Vagina (tissue), 2 donors: ENCODE results near the gene HOXC5. TPM values are rescaled to one million over a fixed set of nuclear protein-coding genes. Genes with fewer than 3 reads are reported as not detected.

Experiments
- DNase-seq, 2 donors: peaks; one replicate each; pipeline ENCODE4 v3.0.0-alpha.2; 2017; ENCODE audit errors: extremely low spot score in 2 of 2
- H3K27ac ChIP-seq: fragments of 200-600 bp; sonication (generic); one replicate; pipeline ENCODE4 v1.5.1; 2019
- H3K27me3 ChIP-seq: fragments of 200-600 bp; sonication (generic); one replicate; pipeline ENCODE4 v1.5.1; 2019
- H3K36me3 ChIP-seq, 2 donors: fragments of 200-600 bp; sonication (generic); one replicate each; pipeline ENCODE4 v1.5.1; 2017 to 2019
- H3K4me1 ChIP-seq: fragments of 200-600 bp; sonication (generic); one replicate; pipeline ENCODE4 v1.5.1; 2019
- H3K4me3 ChIP-seq, 2 donors: fragments of 200-600 bp; sonication (generic); 1 replicate in 1 of 2; 2 replicates in 1 of 2; pipeline ENCODE4 v1.5.1; 2016 to 2019
- H3K9me3 ChIP-seq: fragments of 200-600 bp; sonication (generic); one replicate; pipeline ENCODE4 v1.5.1; 2019
- POLR2A ChIP-seq, 2 donors: fragments of 450-650 bp; IDR thresholded peaks; one replicate each; pipeline ENCODE4 v1.6.1; 2017; ENCODE audit warnings: antibody characterized with exemption in 2 of 2, mild to moderate bottlenecking in 2 of 2, moderate library complexity in 2 of 2
- POLR2AphosphoS5 ChIP-seq, 2 donors: sonication (generic); formaldehyde crosslinking; IDR thresholded peaks; one replicate each; pipeline ENCODE4 v1.9.0; 2017; ENCODE audit warnings: antibody characterized with exemption in 2 of 2, mild to moderate bottlenecking in 2 of 2, low read depth in 1 of 2; ENCODE audit not compliant: insufficient read depth in 1 of 2
- intact Hi-C: fragments of 100-400 bp; cut with DNase I; formaldehyde crosslinking; loops from one replicate; pipeline ENCODE4 v1.15.1; 2023
- total RNA-seq: library from RNA; depleted of rRNA; stranded (reverse); fragments of >200 nt; gene quantifications from one replicate; pipeline ENCODE4 v1.2.3, GENCODE V29; 2016
- TF ChIP-seq, protein P1 (sequence below), 3 experiments: fragments of 450-650 bp in 2 of 3; fragments of 200-600 bp in 1 of 3; sonication (generic) in 1 of 3; IDR thresholded peaks; one replicate each; pipeline ENCODE4 v1.5.1; 2017 to 2019; ENCODE audit warnings: antibody characterized with exemption in 3 of 3, mild to moderate bottlenecking in 2 of 3, moderate library complexity in 2 of 3

The HOXC5 gene
- total RNA-seq, 1 donor from 2014 or later = not detected

DNA sequence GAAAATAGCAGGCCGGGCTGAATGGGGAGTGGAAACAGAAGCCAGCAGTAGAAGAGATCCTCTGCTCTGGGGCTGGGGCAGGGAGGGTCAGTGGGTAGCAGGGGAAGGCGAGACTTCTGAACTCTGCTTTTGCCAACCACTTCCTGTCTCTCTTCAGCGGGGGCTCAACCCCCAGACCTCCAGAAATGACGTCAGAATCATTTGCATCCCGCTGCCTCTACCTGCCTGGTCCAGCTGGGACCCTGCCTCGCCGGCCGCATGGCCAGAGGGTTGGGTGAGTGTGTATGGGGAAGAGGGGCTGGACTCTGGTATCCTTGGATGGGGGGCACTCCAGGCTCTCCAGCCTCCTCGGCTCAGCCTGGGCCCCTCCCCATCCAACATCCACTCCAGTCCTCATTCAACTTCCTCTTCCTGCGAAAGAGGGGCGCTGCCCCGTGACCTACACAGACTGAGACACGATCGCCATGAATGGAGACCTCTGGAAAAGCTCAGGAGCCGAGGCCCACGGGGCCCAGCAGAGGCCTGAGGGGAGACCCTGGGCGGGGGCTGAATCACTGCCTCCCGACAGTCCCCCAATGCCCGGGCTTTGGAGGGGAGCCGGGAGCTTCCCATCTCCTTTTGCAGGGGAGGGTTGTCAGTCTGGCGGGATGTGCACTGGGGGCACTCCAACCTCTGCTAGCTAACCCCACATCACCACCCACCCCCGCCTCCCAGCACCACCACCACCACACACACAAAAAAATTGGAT, 20.3 kb downstream of the HOXC5 start:
- Histone ChIP-seq H3K4me3 (peak overlapping the region; percentile 29 to 33), H3K9me3 (no peaks in the 10 kb centered on the region), H3K27ac (no peak overlapping the region), H3K27me3 (peaks cover 36% of the 10 kb centered on the region), H3K4me1 (peaks cover 34% of the 10 kb centered on the region), H3K36me3 (no peaks in the 10 kb centered on the region)
- intact Hi-C loops = no loop called here
- TF ChIP-seq, protein P1, sequence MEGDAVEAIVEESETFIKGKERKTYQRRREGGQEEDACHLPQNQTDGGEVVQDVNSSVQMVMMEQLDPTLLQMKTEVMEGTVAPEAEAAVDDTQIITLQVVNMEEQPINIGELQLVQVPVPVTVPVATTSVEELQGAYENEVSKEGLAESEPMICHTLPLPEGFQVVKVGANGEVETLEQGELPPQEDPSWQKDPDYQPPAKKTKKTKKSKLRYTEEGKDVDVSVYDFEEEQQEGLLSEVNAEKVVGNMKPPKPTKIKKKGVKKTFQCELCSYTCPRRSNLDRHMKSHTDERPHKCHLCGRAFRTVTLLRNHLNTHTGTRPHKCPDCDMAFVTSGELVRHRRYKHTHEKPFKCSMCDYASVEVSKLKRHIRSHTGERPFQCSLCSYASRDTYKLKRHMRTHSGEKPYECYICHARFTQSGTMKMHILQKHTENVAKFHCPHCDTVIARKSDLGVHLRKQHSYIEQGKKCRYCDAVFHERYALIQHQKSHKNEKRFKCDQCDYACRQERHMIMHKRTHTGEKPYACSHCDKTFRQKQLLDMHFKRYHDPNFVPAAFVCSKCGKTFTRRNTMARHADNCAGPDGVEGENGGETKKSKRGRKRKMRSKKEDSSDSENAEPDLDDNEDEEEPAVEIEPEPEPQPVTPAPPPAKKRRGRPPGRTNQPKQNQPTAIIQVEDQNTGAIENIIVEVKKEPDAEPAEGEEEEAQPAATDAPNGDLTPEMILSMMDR (IDR thresholded peaks at IDR 0.05) = no peak
- TF ChIP-seq POLR2AphosphoS5 (IDR thresholded peaks at IDR 0.05; ENCODE audit: insufficient read depth in 1 of 2, low read depth in 1 of 2) = no peak
- no peak for DNase-seq

DNA sequence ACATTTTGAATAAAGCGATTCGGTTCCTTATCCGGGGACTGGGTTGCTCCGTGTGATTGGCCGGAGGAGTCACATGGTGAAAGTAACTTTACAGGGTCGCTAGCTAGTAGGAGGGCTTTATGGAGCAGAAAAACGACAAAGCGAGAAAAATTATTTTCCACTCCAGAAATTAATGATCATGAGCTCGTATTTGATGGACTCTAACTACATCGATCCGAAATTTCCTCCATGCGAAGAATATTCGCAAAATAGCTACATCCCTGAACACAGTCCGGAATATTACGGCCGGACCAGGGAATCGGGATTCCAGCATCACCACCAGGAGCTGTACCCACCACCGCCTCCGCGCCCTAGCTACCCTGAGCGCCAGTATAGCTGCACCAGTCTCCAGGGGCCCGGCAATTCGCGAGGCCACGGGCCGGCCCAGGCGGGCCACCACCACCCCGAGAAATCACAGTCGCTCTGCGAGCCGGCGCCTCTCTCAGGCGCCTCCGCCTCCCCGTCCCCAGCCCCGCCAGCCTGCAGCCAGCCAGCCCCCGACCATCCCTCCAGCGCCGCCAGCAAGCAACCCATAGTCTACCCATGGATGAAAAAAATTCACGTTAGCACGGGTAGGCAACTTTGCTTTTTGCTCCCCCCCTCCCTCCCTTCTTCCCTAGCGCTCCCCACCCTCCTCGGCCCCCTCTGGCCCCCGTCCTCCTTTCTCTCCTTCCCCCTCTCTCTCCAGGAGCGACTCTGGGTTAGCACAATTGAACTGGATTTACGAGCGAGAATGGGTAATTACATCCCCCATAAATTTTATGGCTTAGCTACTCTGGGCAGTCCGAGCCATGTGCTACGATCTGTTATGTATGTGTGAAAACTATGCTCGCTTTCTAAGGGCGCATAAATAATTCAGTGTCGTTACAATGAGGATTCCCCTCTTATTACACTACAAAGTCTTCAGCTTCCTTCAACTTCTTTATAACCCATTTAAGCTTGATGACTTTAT, 21.2 kb downstream of the HOXC5 start, which contains the start of gene HOXC4:
HOXC4 (plus strand) TSS at position 85 of the 991 bp plus-strand sequence; CDS start at position 173, 88 bp downstream.
- H3K9me3 ChIP-seq = no peaks in the 10 kb centered on the region
- no peak within 1 kb of the TSS for H3K27ac ChIP-seq
- no peaks in the 10 kb centered on the region for H3K36me3 ChIP-seq
- DNase-seq = no peak
- peak within 1 kb of the TSS; percentile 29 to 33 for H3K4me3 ChIP-seq
- TF ChIP-seq POLR2A (IDR thresholded peaks at IDR 0.05) = no peak
- no peak for TF ChIP-seq POLR2AphosphoS5 (IDR thresholded peaks at IDR 0.05; ENCODE audit: insufficient read depth in 1 of 2, low read depth in 1 of 2)
- TF ChIP-seq, protein P1 (IDR thresholded peaks at IDR 0.05) = no peak
- peaks cover 34% of the 10 kb centered on the region for H3K4me1 ChIP-seq
- intact Hi-C loops = no loop called here
- peaks cover 36% of the 10 kb centered on the region for H3K27me3 ChIP-seq

DNA sequence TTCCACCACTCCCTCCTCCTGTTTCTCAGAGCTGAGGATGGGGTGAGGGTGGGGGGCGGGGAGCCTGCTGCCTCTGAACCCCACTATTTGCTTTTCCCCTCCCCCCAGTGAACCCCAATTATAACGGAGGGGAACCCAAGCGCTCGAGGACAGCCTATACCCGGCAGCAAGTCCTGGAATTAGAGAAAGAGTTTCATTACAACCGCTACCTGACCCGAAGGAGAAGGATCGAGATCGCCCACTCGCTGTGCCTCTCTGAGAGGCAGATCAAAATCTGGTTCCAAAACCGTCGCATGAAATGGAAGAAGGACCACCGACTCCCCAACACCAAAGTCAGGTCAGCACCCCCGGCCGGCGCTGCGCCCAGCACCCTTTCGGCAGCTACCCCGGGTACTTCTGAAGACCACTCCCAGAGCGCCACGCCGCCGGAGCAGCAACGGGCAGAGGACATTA, 21.9 kb downstream of the HOXC5 start:
- DNase-seq = no peak
- Histone ChIP-seq H3K4me3 (no peak overlapping the region), H3K27ac (no peak overlapping the region), H3K36me3 (no peaks in the 10 kb centered on the region), H3K9me3 (no peaks in the 10 kb centered on the region), H3K4me1 (peaks cover 34% of the 10 kb centered on the region), H3K27me3 (peaks cover 36% of the 10 kb centered on the region)
- TF ChIP-seq, protein P1 (IDR thresholded peaks at IDR 0.05) = no peak
- TF ChIP-seq POLR2AphosphoS5 (IDR thresholded peaks at IDR 0.05; ENCODE audit: insufficient read depth in 1 of 2, low read depth in 1 of 2) = no peak
- TF ChIP-seq POLR2A (IDR thresholded peaks at IDR 0.05) = no peak
- intact Hi-C loops = no loop called here

DNA sequence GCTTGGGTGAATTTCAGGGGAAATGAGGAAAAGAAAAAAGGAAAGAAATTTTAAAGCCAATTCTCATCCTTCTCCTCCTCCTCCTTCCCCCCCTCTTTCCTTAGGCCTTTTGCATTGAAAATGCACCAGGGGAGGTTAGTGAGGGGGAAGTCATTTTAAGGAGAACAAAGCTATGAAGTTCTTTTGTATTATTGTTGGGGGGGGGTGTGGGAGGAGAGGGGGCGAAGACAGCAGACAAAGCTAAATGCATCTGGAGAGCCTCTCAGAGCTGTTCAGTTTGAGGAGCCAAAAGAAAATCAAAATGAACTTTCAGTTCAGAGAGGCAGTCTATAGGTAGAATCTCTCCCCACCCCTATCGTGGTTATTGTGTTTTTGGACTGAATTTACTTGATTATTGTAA, 22.7 kb downstream of the HOXC5 start:
- Histone ChIP-seq H3K4me1 (peaks cover 34% of the 10 kb centered on the region), H3K9me3 (no peaks in the 10 kb centered on the region), H3K36me3 (no peaks in the 10 kb centered on the region), H3K4me3 (no peak overlapping the region), H3K27ac (no peak overlapping the region), H3K27me3 (peaks cover 36% of the 10 kb centered on the region)
- TF ChIP-seq, protein P1 (IDR thresholded peaks at IDR 0.05) = no peak
- TF ChIP-seq POLR2A (IDR thresholded peaks at IDR 0.05) = no peak
- no peak for TF ChIP-seq POLR2AphosphoS5 (IDR thresholded peaks at IDR 0.05; ENCODE audit: insufficient read depth in 1 of 2, low read depth in 1 of 2)
- no peak for DNase-seq
- intact Hi-C loops = no loop called here
